ENCODE results near the gene ETF1.

- TF ChIP-seq POLR2AphosphoS5 (IDR thresholded peaks at IDR 0.05): no peak
- TF ChIP-seq, protein P1, sequence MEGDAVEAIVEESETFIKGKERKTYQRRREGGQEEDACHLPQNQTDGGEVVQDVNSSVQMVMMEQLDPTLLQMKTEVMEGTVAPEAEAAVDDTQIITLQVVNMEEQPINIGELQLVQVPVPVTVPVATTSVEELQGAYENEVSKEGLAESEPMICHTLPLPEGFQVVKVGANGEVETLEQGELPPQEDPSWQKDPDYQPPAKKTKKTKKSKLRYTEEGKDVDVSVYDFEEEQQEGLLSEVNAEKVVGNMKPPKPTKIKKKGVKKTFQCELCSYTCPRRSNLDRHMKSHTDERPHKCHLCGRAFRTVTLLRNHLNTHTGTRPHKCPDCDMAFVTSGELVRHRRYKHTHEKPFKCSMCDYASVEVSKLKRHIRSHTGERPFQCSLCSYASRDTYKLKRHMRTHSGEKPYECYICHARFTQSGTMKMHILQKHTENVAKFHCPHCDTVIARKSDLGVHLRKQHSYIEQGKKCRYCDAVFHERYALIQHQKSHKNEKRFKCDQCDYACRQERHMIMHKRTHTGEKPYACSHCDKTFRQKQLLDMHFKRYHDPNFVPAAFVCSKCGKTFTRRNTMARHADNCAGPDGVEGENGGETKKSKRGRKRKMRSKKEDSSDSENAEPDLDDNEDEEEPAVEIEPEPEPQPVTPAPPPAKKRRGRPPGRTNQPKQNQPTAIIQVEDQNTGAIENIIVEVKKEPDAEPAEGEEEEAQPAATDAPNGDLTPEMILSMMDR (IDR thresholded peaks at IDR 0.05): no peak
Measured at GRCh38 chr5:138491284-138491648, 51.8 kb downstream of the ETF1 start.
